ENCODE data around the gene MMP14.

GRCh38 chr14:22883173-22883976 is 47.0 kb downstream of the MMP14 start, which contains the start of gene REM2:
- TF ChIP-seq EZH2 (IDR thresholded peaks at IDR 0.05; ENCODE audit: low read depth) (no peak), CTCF (conservative IDR thresholded peaks at IDR 0.05) (no peak)

Measured in PC-9 (cell line).